22Rv1 (cell line): Measurements from ENCODE around the gene DCDC2.

Source experiments
- CTCF ChIP-seq: fragments of 450-650 bp; IDR thresholded peaks from 2 replicates; pipeline ENCODE4 v1.5.1; 2017; ENCODE audit warnings: mild to moderate bottlenecking
- ZFX ChIP-seq: fragments of 450-650 bp; IDR thresholded peaks from 2 replicates; pipeline ENCODE4 v1.6.1; 2017; ENCODE audit warnings: antibody characterized with exemption, borderline replicate concordance

- TF ChIP-seq CTCF (no peak), ZFX (no peak)
These were observed 33.2 kb downstream of the DCDC2 start for GRCh38 chr6:24324617-24325016.
